K562 (cell line): ENCODE results near the gene VPS33A. TPM values are rescaled to one million over a fixed set of nuclear protein-coding genes. Genes with fewer than 3 reads are reported as not detected.

Source experiments
- ATAC-seq: fragments of 200-7000 bp; cut with Tn5 transposase; 3 replicates; pipeline ENCODE4 v1.9.1; 2020; ENCODE audit warnings: moderate library complexity
- BruUV-seq: library from RNA; stranded (reverse); fragments of 400-500 nt; replicated peaks from 2 replicates; lab custom pipeline; 2021; lab: Mats Ljungman, UMichigan
- CTCF ChIA-PET: fragments of 300-600 bp; formaldehyde crosslinking; extraction: SDS; loops from one replicate; lab custom pipeline; 2021; ENCODE audit warnings: low intra/inter-chr PET ratio; lab: Yijun Ruan, JAX
- POLR2A ChIA-PET: fragments of 300-600, 350-650 bp; sonication (Branson Sonifier 250); formaldehyde crosslinking; extraction: SDS; loops from one replicate; lab custom pipeline; 2021; ENCODE audit warnings: antibody characterized with exemption, inconsistent platforms; lab: Yijun Ruan, JAX
- DNase-seq, 4 experiments: peaks; one replicate each; pipeline versions ENCODE4 v3.0.0 to v3.0.0-alpha.2; 2011 to 2018; ENCODE audit warnings: low spot score in 3 of 4, mixed read lengths in 3 of 4; ENCODE audit errors: extremely low read depth in 1 of 4
- FAIRE-seq: peaks from 2 replicates; lab custom pipeline; 2011; peaks lifted over from hg19 to GRCh38; lab: Jason Lieb, UNC
- H2AFZ ChIP-seq: 2 replicates; pipeline ENCODE4 v1.6.0; 2011; ENCODE audit warnings: low read depth, low read length, control low read depth, inconsistent platforms
- H3K27ac ChIP-seq: fragments of 200-600 bp; 3 replicates; pipeline ENCODE4 v1.8.0; 2011; ENCODE audit warnings: low read depth, mild to moderate bottlenecking, control low read depth, inconsistent platforms, low read length, moderate library complexity, mixed read lengths; ENCODE audit errors: extremely low read depth
- H3K27me3 ChIP-seq, 2 experiments: fragments of 300-600 bp in 1 of 2; 2 replicates in 1 of 2; 3 replicates in 1 of 2; pipeline versions ENCODE4 v1.6.0 to v1.8.0; 2011; ENCODE audit warnings: inconsistent platforms in 2 of 2, low read length in 2 of 2, mild to moderate bottlenecking in 1 of 2, mixed read lengths in 1 of 2, moderate library complexity in 1 of 2; ENCODE audit not compliant: control insufficient read depth in 2 of 2, insufficient read depth in 2 of 2
- H3K36me3 ChIP-seq: fragments of 300-600 bp; 3 replicates; pipeline ENCODE4 v1.8.0; 2011; ENCODE audit warnings: mild to moderate bottlenecking, low read length, inconsistent platforms; ENCODE audit not compliant: control insufficient read depth, insufficient read depth
- H3K4me1 ChIP-seq, 2 experiments: fragments of 200-600 bp in 1 of 2; replicated peaks in 1 of 2; 2 replicates in 1 of 2; 3 replicates in 1 of 2; pipeline versions ENCODE4 v1.5.1 to v1.8.0; 2011; ENCODE audit warnings: inconsistent platforms in 2 of 2, low read length in 2 of 2, mild to moderate bottlenecking in 1 of 2, mixed read lengths in 1 of 2, moderate library complexity in 1 of 2; ENCODE audit not compliant: control insufficient read depth in 2 of 2, insufficient read depth in 2 of 2
- H3K4me2 ChIP-seq: 2 replicates; pipeline ENCODE4 v1.6.1; 2011; ENCODE audit warnings: low read length, control low read depth, inconsistent platforms, mixed read lengths; ENCODE audit not compliant: insufficient read depth
- H3K4me3 ChIP-seq: fragments of 200-600 bp; sonication (generic), shearing (Covaris generic); 2 replicates; pipeline ENCODE4 v1.5.1; 2016; ENCODE audit warnings: control low read depth, inconsistent platforms
- H3K79me2 ChIP-seq: fragments of 200-600 bp; 3 replicates; pipeline ENCODE4 v1.8.0; 2011; ENCODE audit warnings: low read length, inconsistent platforms; ENCODE audit not compliant: control insufficient read depth, insufficient read depth
- H3K9ac ChIP-seq, 2 experiments: 2 replicates each; pipeline versions ENCODE4 v1.6.0 to v1.6.1; 2011; ENCODE audit warnings: low read depth in 2 of 2, low read length in 2 of 2, control low read depth in 1 of 2, inconsistent platforms in 1 of 2, mild to moderate bottlenecking in 1 of 2, mixed read lengths in 1 of 2; ENCODE audit not compliant: insufficient read depth in 1 of 2
- H3K9me1 ChIP-seq: one replicate; pipeline ENCODE4 v1.6.0; 2011; ENCODE audit warnings: inconsistent platforms, mild to moderate bottlenecking, low read length, moderate library complexity; ENCODE audit not compliant: control insufficient read depth, insufficient read depth
- H3K9me3 ChIP-seq: replicated peaks from 2 replicates; pipeline ENCODE4 v1.5.1; 2011; ENCODE audit warnings: low read depth, low read length, inconsistent platforms; ENCODE audit not compliant: control insufficient read depth, insufficient read depth
- H4K20me1 ChIP-seq: replicated peaks from 2 replicates; pipeline ENCODE4 v1.6.1; 2011; ENCODE audit warnings: low read length, inconsistent platforms, mixed read lengths; ENCODE audit not compliant: control insufficient read depth, insufficient read depth
- DDX20 ChIP-seq: fragments of 450-650 bp; IDR thresholded peaks from 2 replicates; pipeline ENCODE4 v1.6.1; 2016; ENCODE audit warnings: missing genetic modification characterization, low read depth, mild to moderate bottlenecking, missing compliant biosample characterization, moderate library complexity
- ILK ChIP-seq: fragments of 450-650 bp; IDR thresholded peaks from 2 replicates; pipeline ENCODE4 v1.6.1; 2016; ENCODE audit warnings: missing genetic modification characterization, low read depth, mild to moderate bottlenecking, missing compliant biosample characterization, moderate library complexity, borderline replicate concordance
- JUND ChIP-seq, 2 experiments: IDR thresholded peaks; 2 replicates in 1 of 2; 3 replicates in 1 of 2; pipeline ENCODE4 v1.6.1; 2011; ENCODE audit warnings: borderline replicate concordance in 2 of 2, low read depth in 2 of 2, low read length in 2 of 2, improper control_type of control experiment in 1 of 2, missing biosample characterization in 1 of 2, missing genetic modification characterization in 1 of 2, missing genetic modification reagents in 1 of 2
- KDM2B ChIP-seq: fragments of 250-450 bp; sonication (Bioruptor Pico); IDR thresholded peaks from 2 replicates; pipeline ENCODE4 v1.8.0; 2021; ENCODE audit warnings: mild to moderate bottlenecking, moderate library complexity
- MTA1 ChIP-seq: fragments of 450-650 bp; IDR thresholded peaks from 2 replicates; pipeline ENCODE4 v1.6.1; 2017; ENCODE audit warnings: borderline replicate concordance
- NEUROD1 ChIP-seq: fragments of 150-350 bp; IDR thresholded peaks from 2 replicates; pipeline ENCODE4 v1.6.1; 2014; ENCODE audit warnings: borderline replicate concordance, low read length, low read depth; ENCODE audit not compliant: partially characterized antibody
- NFRKB ChIP-seq: fragments of 450-650 bp; IDR thresholded peaks from 2 replicates; pipeline ENCODE4 v1.6.1; 2016; ENCODE audit warnings: low read depth
- RBM22 ChIP-seq: fragments of 200-400 bp; formaldehyde crosslinking; IDR thresholded peaks from 2 replicates; pipeline ENCODE4 v1.6.1; 2018; ENCODE audit warnings: low read length, low read depth; ENCODE audit not compliant: poor library complexity, severe bottlenecking
- SFPQ ChIP-seq: fragments of 200-400 bp; formaldehyde crosslinking; IDR thresholded peaks from 2 replicates; pipeline ENCODE4 v1.6.1; 2017; ENCODE audit warnings: mild to moderate bottlenecking, low read depth, low read length, moderate library complexity
- TCF7L2 ChIP-seq: fragments of 150-350 bp; IDR thresholded peaks from 2 replicates; pipeline ENCODE4 v1.6.1; 2016; ENCODE audit warnings: low read depth, mild to moderate bottlenecking, low read length, moderate library complexity
- U2AF1 ChIP-seq: fragments of 200-400 bp; formaldehyde crosslinking; optimal IDR thresholded peaks from 2 replicates; pipeline ENCODE3; 2017; ENCODE audit warnings: mild to moderate bottlenecking, low read depth, low read length, moderate library complexity
- ZBTB33 ChIP-seq: sonication (generic); formaldehyde crosslinking; IDR thresholded peaks from 2 replicates; pipeline ENCODE4 v1.8.1; 2023; ENCODE audit warnings: mild to moderate bottlenecking, missing genetic modification reagents
- ZKSCAN8 ChIP-seq: fragments of 200-800 bp; sonication (Bioruptor generic); IDR thresholded peaks from 2 replicates; pipeline ENCODE4 v1.6.1; 2016; ENCODE audit warnings: missing genetic modification characterization, missing compliant biosample characterization
- ZNF143 ChIP-seq: sonication (generic); formaldehyde crosslinking; IDR thresholded peaks from 2 replicates; pipeline ENCODE4 v1.9.0; 2022; ENCODE audit warnings: mild to moderate bottlenecking, missing genetic modification reagents
- ZNF253 ChIP-seq: fragments of 250-450 bp; sonication (Bioruptor Pico); conservative IDR thresholded peaks from 2 replicates; pipeline ENCODE4 v1.6.1; 2021; ENCODE audit warnings: mild to moderate bottlenecking
- ZNF512 ChIP-seq: IDR thresholded peaks from 2 replicates; pipeline ENCODE4 v1.6.1; 2016; ENCODE audit warnings: missing genetic modification characterization, missing compliant biosample characterization
- WGBS: fragments of 100-300 bp; shearing (Covaris generic); methylation state at CpG from one replicate; pipeline ENCODE4 v1.1.6; 2016; ENCODE audit warnings: low coverage, mixed read lengths; ENCODE audit not compliant: insufficient coverage; ENCODE audit errors: missing lambda C conversion rate; 5-methylcytosine and 5-hydroxymethylcytosine counted together
- in situ Hi-C: fragments of 300-500 bp; cut with MboI; formaldehyde crosslinking; loops from 4 replicates; pipeline ENCODE4 v1.15.0; 2018; ENCODE audit warnings: inconsistent platforms, mixed read lengths
- intact Hi-C: fragments of 100-400 bp; cut with micrococcal nuclease; formaldehyde crosslinking; loops from 2 replicates; pipeline ENCODE4 v1.14.2; 2022
- polyA plus RNA-seq, 8 experiments: library from polyadenylated mRNA; depleted of rRNA in 4 of 8; stranded (reverse) in 5 of 8; unstranded in 3 of 8; fragments of >200 nt; fragmentation: Nextera tagmentation in 2 of 8; fragmentation: Illumina TruSeq in 1 of 8; extraction: Ambion mirVana in 2 of 8; extraction: Trizol in 1 of 8; gene quantifications; 2 replicates each; pipeline versions ENCODE4 v1.2.1 to v1.2.3, GENCODE V29; 2011 to 2014; ENCODE audit warnings: inconsistent platforms in 1 of 8, missing spikeins in 1 of 8
- total RNA-seq, 7 experiments: library from RNA; depleted of rRNA in 6 of 7; stranded (reverse); fragments of >200 nt in 6 of 7; fragmentation: Illumina TruSeq in 2 of 7; extraction: Trizol in 2 of 7; gene quantifications; 2 replicates each; pipeline versions ENCODE4 v1.2.1 to v1.2.3, GENCODE V29; 2011 to 2021; ENCODE audit warnings: low replicate concordance in 1 of 7

The VPS33A gene
- total and polyA plus RNA-seq, 9 of the 15 experiments (the other 6 are each of a cell fraction or from before 2014, with no cell fraction given), result 10.6 to 34.3 (median 25.3) TPM

GRCh38 chr12:122216445-122216844, 49.8 kb downstream of the VPS33A start:
- TF ChIP-seq ZNF512 (no peak), RBM22 (no peak), NEUROD1 (no peak), ZNF253 (CRISPR knock-in tag) (no peak), ILK (tag) (no peak), KDM2B (CRISPR knock-in tag) (no peak), ZBTB33 (CRISPR knock-in tag) (no peak), SFPQ (no peak), MTA1 (no peak), ZKSCAN8 (no peak), NFRKB (no peak), TCF7L2 (no peak), U2AF1 (no peak), JUND (IDR thresholded peaks at IDR 0.05; ENCODE audit: borderline replicate concordance, low read depth, low read length) (no peak), JUND (tag; IDR thresholded peaks at IDR 0.05; ENCODE audit: borderline replicate concordance, low read depth, low read length) (no peak), DDX20 (no peak), ZNF143 (CRISPR knock-in tag) (no peak)
- intact Hi-C loops (no loop called here), in situ Hi-C loops (no loop called here)
- Histone ChIP-seq H3K9ac (no peak overlapping the region), H3K4me2 (no peak overlapping the region), H3K79me2 (peaks cover 17% of the 10 kb centered on the region), H3K9me1 (no peaks in the 10 kb centered on the region), H3K27ac (no peak overlapping the region), H3K4me3 (no peak overlapping the region), H3K4me1 (no peaks in the 10 kb centered on the region), H3K27me3 (no peaks in the 10 kb centered on the region), H3K9me3 (no peaks in the 10 kb centered on the region), H3K36me3 (peaks cover 89% of the 10 kb centered on the region), H4K20me1 (no peaks in the 10 kb centered on the region), H2AFZ (no peak overlapping the region)
- ATAC-seq (no peak), DNase-seq (no peak), FAIRE-seq (no peak)
- POLR2A ChIA-PET, result interaction anchor here (2.4 kb wide), 1 partner anchor 9 kb away, joined by 8 read pairs; the partner anchor contains the start of gene DIABLO
- no TSS peak for BruUV-seq
- CTCF ChIA-PET, result no interaction called here
- 94% methylated on average over 1 of the region's 1 CpG for WGBS
